GM20431 (cell line): ENCODE data around the gene CNN3.

ENCODE experiments used
- in situ Hi-C: fragments of 300-500 bp; cut with MseI, MboI; formaldehyde crosslinking; loops from one replicate; pipeline ENCODE4 v1.15.0; 2020; ENCODE audit warnings: low sequenced_read_pairs; ENCODE audit not compliant: unreplicated experiment

CNN3 gene

GRCh38 chr1:94894630-94895029 lies 32.3 kb downstream of the CNN3 start:
- in situ Hi-C loops: no loop called here

GRCh38 chr1:94892604-94893254 lies 34.2 kb downstream of the CNN3 start:
- in situ Hi-C loops: no loop called here

DNA sequence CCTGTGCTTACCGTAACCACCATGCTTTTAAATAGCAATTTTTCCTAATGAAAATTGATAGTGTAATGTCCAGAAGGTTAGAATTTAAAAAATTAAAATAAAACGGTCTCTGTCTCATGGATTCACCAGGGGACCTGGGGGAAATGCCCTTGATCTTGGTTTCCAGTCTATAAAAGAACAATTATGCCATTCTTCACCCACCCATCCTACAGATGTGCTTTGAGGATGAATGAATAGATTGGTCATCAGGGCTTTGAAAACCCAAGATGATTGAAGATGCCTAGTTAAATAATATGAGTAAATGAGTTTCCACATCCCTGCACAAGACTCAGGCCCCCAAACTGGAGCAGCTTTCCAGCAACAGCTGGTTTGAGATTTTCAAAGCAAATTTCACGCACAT lies 38.7 kb downstream of the CNN3 start:
- in situ Hi-C loops: no loop called here

DNA sequence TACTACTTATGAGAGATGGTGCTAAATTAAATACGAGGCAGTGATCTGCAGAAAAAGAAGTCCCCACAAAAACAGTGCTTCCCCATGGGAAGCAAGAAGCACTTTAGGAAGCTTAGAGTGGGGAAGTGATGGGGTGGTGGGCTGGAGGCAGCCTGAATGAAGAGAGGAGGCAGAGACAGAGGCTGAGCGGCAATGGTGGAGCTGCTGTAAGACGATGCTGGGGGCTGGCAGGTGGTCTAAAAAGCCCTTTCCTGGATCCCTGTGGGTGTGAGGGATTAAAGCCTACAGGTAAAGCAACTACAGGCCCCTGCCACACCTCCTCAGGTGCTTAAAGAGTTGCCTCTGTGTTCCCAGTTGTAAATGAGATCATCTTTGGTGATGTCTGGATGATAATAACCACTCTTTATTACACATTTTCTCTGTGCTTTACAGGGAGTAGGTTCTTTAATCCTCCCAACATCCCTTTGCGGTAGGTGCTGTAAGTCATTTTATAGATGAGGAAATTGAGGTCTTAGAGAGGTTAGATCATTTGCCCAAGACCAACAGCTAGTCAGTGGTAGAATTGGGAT lies 39.2 kb downstream of the CNN3 start:
- in situ Hi-C loops: no loop called here

- in situ Hi-C loops: no loop called here
These were observed 39.8 kb downstream of the CNN3 start for GRCh38 chr1:94887106-94887505.

- in situ Hi-C loops: no loop called here
These were observed 40.5 kb downstream of the CNN3 start for GRCh38 chr1:94886361-94886760.

- in situ Hi-C loops: no loop called here
These were observed 42.4 kb downstream of the CNN3 start for GRCh38 chr1:94884507-94884906.

- in situ Hi-C loops: no loop called here
These were observed 42.8 kb downstream of the CNN3 start for GRCh38 chr1:94884106-94884505.

DNA sequence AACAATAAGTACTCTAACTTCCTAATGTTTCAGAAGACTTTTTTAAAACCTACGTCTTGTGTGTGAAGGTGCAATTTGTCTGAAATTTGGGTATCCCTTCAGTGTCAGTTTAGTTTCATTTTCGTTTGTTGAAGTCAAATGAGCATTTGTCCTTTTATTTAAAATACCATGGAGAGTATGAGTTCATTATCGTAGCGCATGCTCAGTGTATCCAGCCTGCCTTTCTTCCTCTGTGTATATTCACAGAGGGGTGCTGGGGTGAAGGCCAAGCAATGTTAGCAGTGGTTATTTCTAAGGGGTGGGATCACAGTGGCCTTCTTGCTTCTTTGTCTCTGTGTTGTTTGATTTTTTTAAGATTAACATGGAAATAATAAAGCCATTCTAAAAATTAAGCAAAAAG lies 43.2 kb downstream of the CNN3 start:
- in situ Hi-C loops: no loop called here

GRCh38 chr1:94878329-94878728 lies 48.6 kb downstream of the CNN3 start:
- in situ Hi-C loops: no loop called here

DNA sequence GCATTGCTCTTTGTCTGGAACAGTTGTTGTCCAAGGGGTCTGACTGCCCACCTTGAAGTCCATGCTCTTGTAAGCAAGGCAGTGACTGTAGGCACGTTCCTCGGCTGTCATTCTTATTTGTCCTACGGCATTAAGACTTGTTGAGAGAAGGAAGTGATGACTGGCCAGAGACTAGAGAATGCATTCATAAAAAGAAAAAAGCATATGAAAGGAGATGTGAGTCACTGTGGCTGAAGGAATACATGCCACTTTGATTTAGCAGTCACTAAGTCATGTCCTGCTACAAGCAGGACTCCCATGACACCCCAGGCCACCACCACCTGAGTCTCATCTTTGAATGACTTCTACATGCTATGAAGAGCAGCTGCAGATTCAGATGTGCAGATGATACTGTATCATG lies 50.5 kb downstream of the CNN3 start:
- in situ Hi-C loops: no loop called here

- in situ Hi-C loops: no loop called here
These were observed 51.1 kb downstream of the CNN3 start for GRCh38 chr1:94875794-94876193.

- in situ Hi-C loops: no loop called here
These were observed 52.5 kb downstream of the CNN3 start for GRCh38 chr1:94874423-94874822.

DNA sequence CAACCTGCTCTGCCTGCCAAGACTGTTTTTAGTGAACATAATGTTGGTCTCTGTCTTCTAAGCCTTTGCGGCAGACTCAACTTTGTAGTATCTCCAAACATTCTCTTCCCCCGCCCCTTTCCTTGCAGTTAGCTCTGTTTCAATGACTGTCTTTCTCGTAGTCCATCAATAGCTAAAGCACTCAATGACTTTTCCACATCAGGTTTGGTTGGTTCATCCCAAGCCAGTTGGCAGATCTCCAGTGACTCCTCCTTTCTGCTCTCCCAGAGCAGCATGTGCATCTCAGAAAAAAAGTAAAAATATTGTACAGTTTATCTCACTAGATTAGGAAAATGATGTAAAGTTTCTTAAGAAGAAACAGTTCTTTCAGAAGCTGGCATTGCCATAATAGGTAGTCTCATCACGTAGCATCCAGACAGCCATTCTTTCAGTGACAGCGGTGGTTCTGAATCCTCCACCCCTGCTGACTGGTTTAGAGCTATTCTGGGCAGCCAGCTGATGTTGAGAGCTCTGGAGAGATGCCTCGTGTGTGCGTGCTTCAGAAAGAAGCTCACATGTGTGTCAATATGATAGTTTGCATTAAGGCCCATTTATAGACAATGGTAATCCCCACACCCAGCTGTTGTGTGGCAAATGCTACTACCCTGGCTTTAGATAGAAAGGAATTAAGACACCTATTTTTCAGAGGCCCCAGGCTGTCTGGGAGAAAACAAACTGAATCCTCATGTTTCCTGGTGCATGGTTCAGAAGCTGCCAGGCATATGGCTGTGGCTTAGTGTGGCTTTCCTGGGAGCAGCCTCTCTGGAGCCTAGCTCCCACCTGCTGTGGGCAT lies 53.2 kb downstream of the CNN3 start:
- in situ Hi-C loops: no loop called here

DNA sequence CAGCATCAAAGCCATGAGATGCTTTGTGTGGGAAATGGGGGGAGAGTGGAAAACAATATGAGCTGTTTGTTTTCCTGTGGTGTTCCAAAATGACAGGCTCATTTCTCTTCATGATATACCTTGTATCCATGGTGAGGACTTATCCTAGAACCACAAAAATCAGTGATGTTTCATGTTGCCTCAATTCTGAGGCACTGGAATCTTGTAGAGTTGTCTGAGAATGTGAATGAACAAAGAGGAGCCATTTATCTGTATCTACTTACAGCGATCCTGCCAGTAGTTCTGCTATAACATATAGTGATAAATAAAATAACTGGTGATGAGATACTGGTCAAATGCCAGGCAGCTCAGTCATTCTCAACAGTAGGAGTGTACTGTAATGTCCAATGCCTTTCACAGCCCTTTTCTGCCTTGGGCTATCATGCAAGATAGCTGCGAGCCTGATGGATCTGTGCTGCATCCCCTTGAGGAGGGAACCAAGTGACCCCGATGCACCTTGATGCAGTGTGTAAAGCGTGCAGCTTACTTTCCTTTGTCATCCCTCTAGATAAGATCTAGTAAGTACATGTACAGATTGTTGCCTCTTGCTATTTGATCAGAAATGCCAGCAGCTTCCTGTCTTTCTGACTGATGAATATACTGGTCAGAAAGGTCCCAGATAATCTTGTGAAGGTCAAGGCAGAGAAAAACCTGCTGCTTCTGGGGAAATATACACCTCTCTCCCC lies 54.0 kb downstream of the CNN3 start:
- in situ Hi-C loops: no loop called here

- in situ Hi-C loops: no loop called here
These were observed 55.9 kb downstream of the CNN3 start for GRCh38 chr1:94871031-94871430.

DNA sequence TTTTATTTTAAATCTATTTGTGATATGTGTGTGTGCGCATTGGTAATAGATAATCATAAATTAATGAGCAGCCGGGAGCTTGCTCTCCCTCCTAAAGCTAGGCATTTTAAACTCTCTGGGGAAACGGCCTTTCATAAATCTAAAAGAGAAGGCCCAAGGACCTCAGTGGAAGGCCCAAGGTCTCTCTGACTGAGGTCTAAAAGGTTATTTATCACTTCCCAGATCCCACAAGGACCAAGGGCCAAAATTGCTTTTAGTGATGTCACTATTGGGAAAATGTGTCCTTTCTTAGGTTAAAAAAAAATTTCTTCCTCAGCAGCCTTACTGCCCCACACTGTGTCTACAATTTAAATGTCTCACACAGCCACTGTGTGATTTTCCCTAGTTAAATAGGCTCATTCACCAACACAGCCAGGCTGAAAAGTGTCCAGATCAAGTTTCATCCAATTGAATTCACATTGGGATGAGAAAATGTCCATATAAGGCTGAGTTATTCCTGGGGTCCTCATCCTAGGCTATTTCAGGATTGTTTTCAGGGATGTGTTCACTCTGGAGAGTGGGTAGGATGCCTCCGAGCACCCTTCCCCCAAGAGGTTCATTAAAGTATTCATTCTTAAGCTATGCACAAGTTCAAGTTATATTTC lies 60.6 kb downstream of the CNN3 start:
- in situ Hi-C loops: no loop called here

DNA sequence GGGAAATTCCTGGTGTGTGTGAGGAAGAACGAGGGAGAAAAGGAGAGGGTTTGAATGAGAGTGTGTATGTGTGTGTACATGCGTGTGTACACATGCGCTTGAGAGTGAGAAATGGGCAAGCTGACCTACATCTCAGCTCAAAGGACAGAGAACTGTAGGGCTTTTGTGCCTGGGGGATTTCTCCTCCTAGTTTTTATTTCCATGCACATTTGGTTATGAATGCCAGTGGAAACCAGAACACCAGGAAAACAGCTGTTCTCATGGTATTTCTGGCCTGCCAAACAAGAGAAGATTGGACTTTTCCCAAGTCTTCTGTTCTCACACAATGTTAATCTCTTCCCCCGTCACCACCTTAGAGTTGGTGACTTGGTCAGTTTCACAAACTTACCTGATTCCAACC lies 61.5 kb downstream of the CNN3 start:
- in situ Hi-C loops: no loop called here

- in situ Hi-C loops: no loop called here
These were observed 62.1 kb downstream of the CNN3 start for GRCh38 chr1:94864821-94865220.

GRCh38 chr1:94863919-94864318 lies 63.0 kb downstream of the CNN3 start:
- in situ Hi-C loops: no loop called here
